Measurements from ENCODE around the gene CYTH1. TPM values are rescaled to one million over a fixed set of nuclear protein-coding genes. Genes with fewer than 3 reads are reported as not detected.

The CYTH1 gene
- total RNA-seq, 4 donors from 2014 or later, result 50.0 to 139 (median 83.7) TPM

DNA sequence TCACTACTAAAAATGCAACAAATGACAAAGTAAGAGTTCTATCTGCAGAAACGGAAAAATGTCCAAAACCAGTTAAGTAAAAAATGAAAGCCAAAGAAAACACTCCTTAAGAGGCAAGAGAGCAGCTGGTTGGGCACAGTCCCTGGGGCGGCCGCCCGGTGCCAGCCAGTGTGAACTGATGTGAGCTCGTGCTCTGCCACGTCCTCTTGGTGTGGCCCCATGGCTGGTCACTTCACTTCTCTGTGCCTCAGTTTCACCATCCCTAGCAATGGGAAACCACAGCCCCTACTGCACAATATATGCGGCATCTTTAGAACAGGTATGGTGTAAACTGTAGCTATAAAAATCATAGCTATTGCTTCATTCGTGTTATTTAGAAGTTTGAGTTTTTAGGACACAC lies 37.3 kb upstream of the CYTH1 start:
- ATAC-seq (ENCODE audit: low FRiP score), result no peak
- no peak for DNase-seq (ENCODE audit: low spot score)
- TF ChIP-seq CTCF (IDR thresholded peaks at IDR 0.05), result no peak

- ATAC-seq (ENCODE audit: low FRiP score), result no peak
- DNase-seq (ENCODE audit: low spot score), result no peak
- TF ChIP-seq CTCF (IDR thresholded peaks at IDR 0.05), result no peak
These were observed 36.9 kb upstream of the CYTH1 start for GRCh38 chr17:78818932-78819331.

- no peak for TF ChIP-seq CTCF (IDR thresholded peaks at IDR 0.05)
- DNase-seq (ENCODE audit: low spot score), result no peak
- no peak for ATAC-seq (ENCODE audit: low FRiP score)
These were observed 36.2 kb upstream of the CYTH1 start for GRCh38 chr17:78818152-78818846.

DNA sequence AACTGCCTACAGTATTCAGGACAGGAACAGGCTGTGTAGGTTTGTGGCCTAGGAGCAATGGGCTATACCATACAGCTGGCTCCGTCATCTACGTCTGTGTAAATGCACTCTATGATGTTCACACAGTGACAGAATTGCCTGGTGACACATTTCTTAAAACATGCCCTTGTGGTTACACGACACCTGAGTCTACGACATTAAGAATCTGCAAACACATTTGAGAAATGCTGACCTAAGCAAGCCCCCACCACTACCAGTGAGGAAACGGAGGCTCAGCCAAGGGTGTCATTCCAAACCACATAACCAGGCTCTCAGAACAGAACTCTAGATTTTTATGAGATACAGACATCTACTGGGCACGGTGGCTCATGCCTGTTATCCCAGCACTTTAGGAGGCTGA lies 35.0 kb upstream of the CYTH1 start:
- DNase-seq (ENCODE audit: low spot score) (no peak), ATAC-seq (ENCODE audit: low FRiP score) (peak; percentile 8)
- no peak for TF ChIP-seq CTCF (IDR thresholded peaks at IDR 0.05)

GRCh38 chr17:78815696-78816095 lies 33.6 kb upstream of the CYTH1 start:
- no peak for ATAC-seq (ENCODE audit: low FRiP score)
- DNase-seq (ENCODE audit: low spot score), result no peak
- TF ChIP-seq CTCF (IDR thresholded peaks at IDR 0.05), result no peak

GRCh38 chr17:78812855-78813254 lies 30.8 kb upstream of the CYTH1 start:
- TF ChIP-seq CTCF (IDR thresholded peaks at IDR 0.05), result no peak
- DNase-seq (ENCODE audit: low spot score) (no peak), ATAC-seq (ENCODE audit: low FRiP score) (no peak)

GRCh38 chr17:78808163-78808562 lies 26.1 kb upstream of the CYTH1 start:
- DNase-seq (ENCODE audit: low spot score) (no peak), ATAC-seq (ENCODE audit: low FRiP score) (no peak)
- no peak for TF ChIP-seq CTCF (IDR thresholded peaks at IDR 0.05)

All from omental fat pad (tissue), 4 donors.